Tibial nerve (tissue), 4 donors: ENCODE data around the gene TRIM25. TPM values are rescaled to one million over a fixed set of nuclear protein-coding genes. Genes with fewer than 3 reads are reported as not detected.

Source experiments
- DNase-seq, 2 donors: peaks; one replicate each; pipeline ENCODE4 v3.0.0-alpha.2; 2019; ENCODE audit warnings: low spot score in 2 of 2
- H3K27ac ChIP-seq, 4 donors: fragments of 200-600 bp; sonication (generic) in 3 of 4; one replicate each; pipeline ENCODE4 v1.5.1; 2017 to 2019; ENCODE audit warnings: mild to moderate bottlenecking in 1 of 4
- H3K27me3 ChIP-seq, 2 donors: fragments of 200-600 bp; sonication (generic) in 1 of 2; one replicate each; pipeline versions ENCODE4 v1.5.1 to v1.6.0; 2017 to 2019
- H3K36me3 ChIP-seq, 3 donors: fragments of 200-600 bp; sonication (generic); one replicate each; pipeline ENCODE4 v1.5.1; 2018 to 2019
- H3K4me1 ChIP-seq, 4 donors: fragments of 200-600 bp; sonication (generic) in 3 of 4; one replicate each; pipeline ENCODE4 v1.5.1; 2017 to 2019
- H3K4me3 ChIP-seq, 4 donors: fragments of 200-600 bp; sonication (generic) in 3 of 4; one replicate each; pipeline ENCODE4 v1.5.1; 2017 to 2019; ENCODE audit warnings: mild to moderate bottlenecking in 1 of 4, moderate library complexity in 1 of 4
- H3K9me3 ChIP-seq, 4 donors: fragments of 200-600 bp; sonication (generic) in 3 of 4; one replicate each; pipeline ENCODE4 v1.5.1; 2017 to 2019
- EP300 ChIP-seq, 2 donors: sonication (generic); formaldehyde crosslinking; IDR thresholded peaks; one replicate each; pipeline ENCODE4 v1.6.1; 2017; ENCODE audit warnings: antibody characterized with exemption in 2 of 2, mild to moderate bottlenecking in 1 of 2
- WGBS, 2 donors: methylation state at CpG; one replicate each; pipeline ENCODE4 v1.1.5; 2018; 5-methylcytosine and 5-hydroxymethylcytosine counted together
- small RNA-seq: library from RNA; depleted of rRNA; stranded (forward); fragments of <200 nt; gene quantifications from one replicate; pipeline ENCODE3, GENCODE V24; 2016
- total RNA-seq, 4 donors: library from RNA; depleted of rRNA; stranded (reverse); fragments of >200 nt; gene quantifications; one replicate each; pipeline ENCODE4 v1.1.0, GENCODE V29; 2016
- TF ChIP-seq, protein P1 (sequence below), 5 experiments: fragments of 200-600 bp in 3 of 5; fragments of 450-650 bp in 2 of 5; sonication (generic) in 3 of 5; IDR thresholded peaks; one replicate each; pipeline ENCODE4 v1.5.1; 2016 to 2019; ENCODE audit warnings: antibody characterized with exemption in 5 of 5, mild to moderate bottlenecking in 3 of 5, moderate library complexity in 2 of 5

The TRIM25 gene
- total RNA-seq, 4 donors from 2014 or later, result 19.9 to 49.2 (median 31.5) TPM

DNA sequence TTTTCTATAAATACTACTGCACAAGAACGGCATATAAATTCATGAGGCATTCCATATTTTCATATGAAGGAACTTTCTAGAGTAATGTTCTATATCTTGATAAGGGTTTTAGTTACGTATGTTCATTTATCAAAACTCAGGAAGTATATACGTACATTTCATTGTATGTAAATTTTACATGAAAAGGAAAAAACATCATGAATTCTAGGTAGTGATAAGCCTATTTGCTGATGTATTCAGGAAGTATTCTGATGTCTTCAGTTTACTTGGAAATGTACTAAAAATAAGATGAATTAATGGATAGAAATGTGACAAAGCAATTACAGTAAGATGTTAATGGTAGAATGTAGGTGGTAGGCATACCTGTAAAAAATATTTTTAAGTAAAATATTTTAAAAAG, 75.2 kb downstream of the TRIM25 start:
- no peak overlapping the region for H3K4me3 ChIP-seq
- TF ChIP-seq, protein P1, sequence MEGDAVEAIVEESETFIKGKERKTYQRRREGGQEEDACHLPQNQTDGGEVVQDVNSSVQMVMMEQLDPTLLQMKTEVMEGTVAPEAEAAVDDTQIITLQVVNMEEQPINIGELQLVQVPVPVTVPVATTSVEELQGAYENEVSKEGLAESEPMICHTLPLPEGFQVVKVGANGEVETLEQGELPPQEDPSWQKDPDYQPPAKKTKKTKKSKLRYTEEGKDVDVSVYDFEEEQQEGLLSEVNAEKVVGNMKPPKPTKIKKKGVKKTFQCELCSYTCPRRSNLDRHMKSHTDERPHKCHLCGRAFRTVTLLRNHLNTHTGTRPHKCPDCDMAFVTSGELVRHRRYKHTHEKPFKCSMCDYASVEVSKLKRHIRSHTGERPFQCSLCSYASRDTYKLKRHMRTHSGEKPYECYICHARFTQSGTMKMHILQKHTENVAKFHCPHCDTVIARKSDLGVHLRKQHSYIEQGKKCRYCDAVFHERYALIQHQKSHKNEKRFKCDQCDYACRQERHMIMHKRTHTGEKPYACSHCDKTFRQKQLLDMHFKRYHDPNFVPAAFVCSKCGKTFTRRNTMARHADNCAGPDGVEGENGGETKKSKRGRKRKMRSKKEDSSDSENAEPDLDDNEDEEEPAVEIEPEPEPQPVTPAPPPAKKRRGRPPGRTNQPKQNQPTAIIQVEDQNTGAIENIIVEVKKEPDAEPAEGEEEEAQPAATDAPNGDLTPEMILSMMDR (IDR thresholded peaks at IDR 0.05), result no peak
- TF ChIP-seq EP300 (IDR thresholded peaks at IDR 0.05), result no peak
- H3K27ac ChIP-seq, result no peak overlapping the region
- H3K9me3 ChIP-seq, result no peaks in the 10 kb centered on the region
- DNase-seq, result no peak
- 84 to 90% methylated on average over 3 of the region's 3 CpGs for WGBS, 2 donors
- peaks cover 0 to 30% (median 13%) of the 10 kb centered on the region in 4 donors for H3K4me1 ChIP-seq
- no peaks in the 10 kb centered on the region for H3K27me3 ChIP-seq
- H3K36me3 ChIP-seq, result peaks cover 0 to 18% (median 0%) of the 10 kb centered on the region in 3 donors

Small RNAs within 50 kb of the gene (small RNA-seq; reads per million reads assigned to genes)
- not detected for gene AC015912.2
- not detected for gene RNU6-1158P

Other genes with a start within 250 kb of the TRIM25 start
- gene C17orf67, start 80.1 kb downstream of the TRIM25 start, total RNA-seq, result 1 to 10 TPM; 2.4 to 4.5 (median 3.1) TPM
- 10 to 100 TPM; 10.5 to 45.9 (median 13.4) TPM for gene DGKE, start 79.9 kb downstream of the TRIM25 start, total RNA-seq
- gene COIL, start 47.0 kb upstream of the TRIM25 start, total RNA-seq, result 10 to 100 TPM in 1 of 4 donors, 1 to 10 TPM in 3; 9.2 to 13.1 (median 9.7) TPM
- 10 to 100 TPM; 50.5 to 70.6 (median 57.2) TPM for gene SCPEP1, start 64.1 kb upstream of the TRIM25 start, total RNA-seq
- 10 to 100 TPM; 23.3 to 62.4 (median 32.0) TPM for gene AKAP1, start 171.2 kb upstream of the TRIM25 start, total RNA-seq